GM23248 (cell line): Measurements from ENCODE around the gene ZNF280A. TPM values are rescaled to one million over a fixed set of nuclear protein-coding genes. Genes with fewer than 3 reads are reported as not detected.
"Not testable (repeated sequence)": the region's sequence is repeated elsewhere in the genome, so short reads cannot be mapped to it uniquely, and the experiment has no call there.

Experiments used
- DNase-seq: peaks from one replicate; pipeline ENCODE4 v3.0.0-alpha.2; 2015
- H2AFZ ChIP-seq: fragments of 200-600 bp; sonication (generic); 2 replicates; pipeline ENCODE4 v1.6.1; 2016; ENCODE audit warnings: antibody characterized with exemption
- H3F3A ChIP-seq: fragments of 200-600 bp; sonication (generic); 2 replicates; pipeline ENCODE4 v1.6.1; 2016; ENCODE audit warnings: mild to moderate bottlenecking, antibody characterized with exemption, mixed run types; ENCODE audit not compliant: insufficient read depth
- H3K27ac ChIP-seq: fragments of 200-600 bp; sonication (generic); 2 replicates; pipeline ENCODE4 v1.5.1; 2016; ENCODE audit warnings: mild to moderate bottlenecking
- H3K27me3 ChIP-seq: fragments of 200-600 bp; sonication (generic); replicated peaks from 2 replicates; pipeline ENCODE4 v1.6.1; 2016; ENCODE audit warnings: mild to moderate bottlenecking; ENCODE audit not compliant: insufficient read depth
- H3K36me3 ChIP-seq: fragments of 200-600 bp; sonication (generic); 2 replicates; pipeline ENCODE4 v1.6.1; 2016; ENCODE audit warnings: low read depth, mild to moderate bottlenecking
- H3K4me1 ChIP-seq: fragments of 200-600 bp; sonication (generic); 2 replicates; pipeline ENCODE4 v1.6.1; 2016; ENCODE audit warnings: mild to moderate bottlenecking; ENCODE audit not compliant: insufficient read depth
- H3K4me2 ChIP-seq: fragments of 200-600 bp; sonication (generic); one replicate; pipeline ENCODE4 v1.6.1; 2016; ENCODE audit warnings: mild to moderate bottlenecking; ENCODE audit not compliant: unreplicated experiment
- H3K4me3 ChIP-seq: fragments of 200-600 bp; sonication (generic); 2 replicates; pipeline ENCODE4 v1.5.1; 2016; ENCODE audit warnings: mild to moderate bottlenecking
- H3K79me2 ChIP-seq: fragments of 200-600 bp; sonication (generic); 2 replicates; pipeline ENCODE4 v1.6.1; 2016; ENCODE audit warnings: mild to moderate bottlenecking; ENCODE audit not compliant: insufficient read depth
- H3K9ac ChIP-seq: fragments of 200-600 bp; sonication (generic); 2 replicates; pipeline ENCODE4 v1.6.1; 2016; ENCODE audit warnings: mild to moderate bottlenecking
- H3K9me2 ChIP-seq: fragments of 200-600 bp; sonication (generic); 2 replicates; pipeline ENCODE4 v1.6.1; 2016; ENCODE audit warnings: mixed run types, mild to moderate bottlenecking, moderate library complexity; ENCODE audit not compliant: insufficient read depth
- H3K9me3 ChIP-seq: fragments of 200-600 bp; sonication (generic); one replicate; pipeline ENCODE4 v1.6.1; 2017; ENCODE audit warnings: low read depth
- H4K20me1 ChIP-seq: fragments of 200-600 bp; sonication (generic); 2 replicates; pipeline ENCODE4 v1.6.0; 2016; ENCODE audit not compliant: insufficient read depth
- EZH2 ChIP-seq: fragments of 200-600 bp; sonication (generic); IDR thresholded peaks from 2 replicates; pipeline ENCODE4 v1.6.1; 2018; ENCODE audit warnings: antibody characterized with exemption, mild to moderate bottlenecking; ENCODE audit not compliant: insufficient read depth, poor library complexity, severe bottlenecking
- EZH2phosphoT487 ChIP-seq: fragments of 200-600 bp; sonication (generic); IDR thresholded peaks from 2 replicates; pipeline ENCODE4 v1.6.1; 2018; ENCODE audit warnings: antibody characterized with exemption, moderate library complexity, mild to moderate bottlenecking, low read depth; ENCODE audit not compliant: insufficient read depth
- WGBS, 2 experiments: methylation state at CpG; one replicate each; pipeline ENCODE4 v1.1.6; 2015 to 2017; ENCODE audit warnings: low lambda C conversion rate in 2 of 2, low coverage in 1 of 2; ENCODE audit errors: missing lambda C conversion rate in 2 of 2; 5-methylcytosine and 5-hydroxymethylcytosine counted together
- in situ Hi-C: fragments of 300-500 bp; cut with MboI; formaldehyde crosslinking; loops from 2 replicates; pipeline ENCODE4 v1.15.0; 2020
- polyA plus RNA-seq: library from polyadenylated mRNA; unstranded; fragments of >200 nt; fragmentation: Nextera tagmentation; extraction: Ambion mirVana; gene quantifications from 2 replicates; pipeline ENCODE4 v1.2.1, GENCODE V29; 2016
- total RNA-seq: library from RNA; depleted of rRNA; stranded (reverse); fragments of >200 nt; shearing (Covaris generic); gene quantifications from 2 replicates; pipeline ENCODE4 v1.2.3, GENCODE V29; 2014

The ZNF280A gene
- total and polyA plus RNA-seq, 2 experiments from 2014 or later: not detected

- Histone ChIP-seq H3K9me2 (no peaks in the 10 kb centered on the region), H3K4me3 (no peak overlapping the region), H3K27ac (no peak overlapping the region), H3K9ac (no peak overlapping the region), H3K4me1 (no peaks in the 10 kb centered on the region), H3F3A (no peaks in the 10 kb centered on the region), H3K9me3 (no peaks in the 10 kb centered on the region), H2AFZ (no peak overlapping the region), H4K20me1 (no peaks in the 10 kb centered on the region), H3K27me3 (0 out of 2 replicates have a peak, but pooled peaks cover 11% of the 10 kb centered on the region), H3K36me3 (no peaks in the 10 kb centered on the region), H3K79me2 (no peaks in the 10 kb centered on the region), H3K4me2 (no peak overlapping the region)
- TF ChIP-seq EZH2: no peak
- no peak for TF ChIP-seq EZH2phosphoT487
- DNase-seq: no peak
- in situ Hi-C loops: no loop called here
Observed at GRCh38 chr22:22515890-22516289, 4.2 kb downstream of the ZNF280A start.

- H4K20me1 ChIP-seq, H3K9me2 ChIP-seq, DNase-seq, H3K4me2 ChIP-seq, H3F3A ChIP-seq, H2AFZ ChIP-seq, H3K36me3 ChIP-seq, H3K27ac ChIP-seq, H3K9ac ChIP-seq, H3K79me2 ChIP-seq, H3K4me3 ChIP-seq, H3K9me3 ChIP-seq, in situ Hi-C loops, H3K4me1 ChIP-seq: not testable (repeated sequence)
- WGBS, 2 experiments: 40 to 42% methylated on average over 8 of the region's 8 CpGs
- 0 out of 2 replicates have a peak, but pooled peaks cover 11% of the 10 kb centered on the region for H3K27me3 ChIP-seq
Observed at GRCh38 chr22:22514431-22514830, 5.6 kb downstream of the ZNF280A start.

GRCh38 chr22:22513619-22514018 is 6.5 kb downstream of the ZNF280A start:
- H3K4me1 ChIP-seq: no peaks in the 10 kb centered on the region
- DNase-seq: no peak
- no peaks in the 10 kb centered on the region for H3K79me2 ChIP-seq
- H3K4me2 ChIP-seq: no peak overlapping the region
- H3K36me3 ChIP-seq: no peaks in the 10 kb centered on the region
- H3F3A ChIP-seq: no peaks in the 10 kb centered on the region
- H2AFZ ChIP-seq: no peak overlapping the region
- in situ Hi-C loops: no loop called here
- TF ChIP-seq EZH2phosphoT487 (no peak), EZH2 (no peak)
- no peaks in the 10 kb centered on the region for H3K9me3 ChIP-seq
- 25 to 29% methylated on average over 2 of the region's 2 CpGs for WGBS, 2 experiments
- no peaks in the 10 kb centered on the region for H3K9me2 ChIP-seq
- H3K9ac ChIP-seq: no peak overlapping the region
- no peak overlapping the region for H3K4me3 ChIP-seq
- H3K27me3 ChIP-seq: 0 out of 2 replicates have a peak, but pooled peaks cover 11% of the 10 kb centered on the region
- H4K20me1 ChIP-seq: no peaks in the 10 kb centered on the region
- no peak overlapping the region for H3K27ac ChIP-seq

GRCh38 chr22:22512951-22513350 is 7.1 kb downstream of the ZNF280A start:
- TF ChIP-seq EZH2phosphoT487 (no peak), EZH2 (no peak)
- Histone ChIP-seq H3K36me3 (no peaks in the 10 kb centered on the region), H3K27ac (no peak overlapping the region), H3K9ac (no peak overlapping the region), H3K9me2 (no peaks in the 10 kb centered on the region), H3K4me2 (no peak overlapping the region), H2AFZ (no peak overlapping the region), H3K79me2 (no peaks in the 10 kb centered on the region), H3K4me3 (no peak overlapping the region), H3K4me1 (no peaks in the 10 kb centered on the region), H4K20me1 (no peaks in the 10 kb centered on the region), H3K27me3 (0 out of 2 replicates have a peak, but pooled peaks cover 11% of the 10 kb centered on the region), H3F3A (no peaks in the 10 kb centered on the region), H3K9me3 (no peaks in the 10 kb centered on the region)
- 43% methylated on average over 5 of the region's 5 CpGs for WGBS, 2 experiments
- in situ Hi-C loops: no loop called here
- DNase-seq: no peak

- 61 to 68% methylated on average over 7 of the region's 7 CpGs for WGBS, 2 experiments
- H3K4me3 ChIP-seq, H3K79me2 ChIP-seq, H3F3A ChIP-seq, H3K9me3 ChIP-seq, in situ Hi-C loops, H2AFZ ChIP-seq, H3K36me3 ChIP-seq, H3K9me2 ChIP-seq, H3K4me2 ChIP-seq, DNase-seq, H4K20me1 ChIP-seq, H3K27ac ChIP-seq, H3K4me1 ChIP-seq, H3K9ac ChIP-seq: not testable (repeated sequence)
- 0 out of 2 replicates have a peak, but pooled peaks cover 11% of the 10 kb centered on the region for H3K27me3 ChIP-seq
Observed at GRCh38 chr22:22510833-22511232, 9.2 kb downstream of the ZNF280A start.

- not testable (repeated sequence) for H2AFZ ChIP-seq
Observed at GRCh38 chr22:22509912-22510311, 10.2 kb downstream of the ZNF280A start.

More at GRCh38 chr22:22509912-22510311, 10.2 kb downstream of the ZNF280A start:
- WGBS, 2 experiments: 42 to 45% methylated on average over 6 of the region's 6 CpGs
- H3K79me2 ChIP-seq, H3K27ac ChIP-seq, H3K4me2 ChIP-seq, H3K4me1 ChIP-seq, H4K20me1 ChIP-seq, H3K4me3 ChIP-seq, DNase-seq, H3F3A ChIP-seq, in situ Hi-C loops, H3K9me2 ChIP-seq, H3K36me3 ChIP-seq, H3K9ac ChIP-seq, H3K9me3 ChIP-seq: not testable (repeated sequence)
- 0 out of 2 replicates have a peak, but pooled peaks cover 11% of the 10 kb centered on the region for H3K27me3 ChIP-seq
